GM21390 (cell line): Measurements from ENCODE around the gene GGNBP2.

Source experiments
- ATAC-seq: cut with Tn5 transposase; IDR thresholded peaks from one replicate; pipeline ENCODE4 v1.9.1; 2021; ENCODE audit not compliant: unreplicated experiment

GGNBP2 gene

GRCh38 chr17:36627101-36627500 lies 82.4 kb downstream of the GGNBP2 start:
- ATAC-seq: no peak

GRCh38 chr17:36628576-36628975 lies 83.9 kb downstream of the GGNBP2 start:
- ATAC-seq: no peak

GRCh38 chr17:36629252-36629847 lies 84.6 kb downstream of the GGNBP2 start:
- no peak for ATAC-seq

- no peak for ATAC-seq
Measured at GRCh38 chr17:36629970-36630502, 85.3 kb downstream of the GGNBP2 start.

GRCh38 chr17:36631022-36631421 lies 86.3 kb downstream of the GGNBP2 start:
- ATAC-seq: no peak

GRCh38 chr17:36632916-36633771 lies 88.4 kb downstream of the GGNBP2 start:
- ATAC-seq: no peak
